CD14-positive monocyte (primary cell): ENCODE measurements around the gene MRPL27. TPM values are rescaled to one million over a fixed set of nuclear protein-coding genes. Genes with fewer than 3 reads are reported as not detected.
A peak's percentile ranks its signal among the peaks of the same experiment; 100 is the strongest.

ENCODE experiments used
- DNase-seq, 3 donors: peaks; one replicate each; pipeline ENCODE4 v3.0.0-alpha.2; 2011 to 2022
- H2AFZ ChIP-seq: 2 replicates; pipeline ENCODE4 v1.6.0; 2012; ENCODE audit warnings: mild to moderate bottlenecking, low read depth, low read length, inconsistent platforms; ENCODE audit not compliant: insufficient read depth, poor library complexity, severe bottlenecking
- H3K27ac ChIP-seq, 2 donors: 1 replicate in 1 of 2; 2 replicates in 1 of 2; pipeline ENCODE4 v1.5.1; 2012 to 2013; ENCODE audit warnings: low read length in 2 of 2, control low read depth in 1 of 2, inconsistent platforms in 1 of 2, low read depth in 1 of 2, mild to moderate bottlenecking in 1 of 2
- H3K27me3 ChIP-seq, 2 donors: one replicate each; pipeline versions ENCODE4 v1.6.0 to v1.6.1; 2011 to 2013; ENCODE audit warnings: low read length in 2 of 2; ENCODE audit not compliant: control insufficient read depth in 2 of 2, insufficient read depth in 2 of 2
- H3K36me3 ChIP-seq, 2 donors: replicated peaks in 1 of 2; 1 replicate in 1 of 2; 2 replicates in 1 of 2; pipeline versions ENCODE4 v1.5.1 to v1.6.1; 2012 to 2013; ENCODE audit warnings: low read length in 2 of 2, control low read depth in 1 of 2, inconsistent platforms in 1 of 2, mild to moderate bottlenecking in 1 of 2; ENCODE audit not compliant: insufficient read depth in 2 of 2, control insufficient read depth in 1 of 2
- H3K4me1 ChIP-seq, 2 donors: 1 replicate in 1 of 2; 2 replicates in 1 of 2; pipeline versions ENCODE4 v1.5.1 to v1.6.1; 2012 to 2013; ENCODE audit warnings: low read length in 2 of 2, control low read depth in 1 of 2, inconsistent platforms in 1 of 2, mild to moderate bottlenecking in 1 of 2, moderate library complexity in 1 of 2; ENCODE audit not compliant: insufficient read depth in 2 of 2, control insufficient read depth in 1 of 2
- H3K4me2 ChIP-seq: replicated peaks from 2 replicates; pipeline ENCODE3; 2012; ENCODE audit warnings: low read length, moderate library complexity, mild to moderate bottlenecking; ENCODE audit not compliant: poor library complexity, severe bottlenecking; ENCODE audit errors: extremely low read depth
- H3K4me3 ChIP-seq, 3 experiments: fragments of 200-600 bp in 1 of 3; sonication (generic) in 1 of 3; replicated peaks in 1 of 3; 1 replicate in 2 of 3; 2 replicates in 1 of 3; pipeline ENCODE4 v1.5.1; 2011 to 2013; ENCODE audit warnings: low read length in 3 of 3, mild to moderate bottlenecking in 3 of 3, control low read depth in 2 of 3, low read depth in 2 of 3, inconsistent platforms in 1 of 3, moderate library complexity in 1 of 3
- H3K79me2 ChIP-seq: 2 replicates; pipeline ENCODE4 v1.6.0; 2012; ENCODE audit warnings: mild to moderate bottlenecking, control low read depth, inconsistent platforms, low read length, moderate library complexity; ENCODE audit not compliant: insufficient read depth
- H3K9ac ChIP-seq: 2 replicates; pipeline ENCODE4 v1.6.0; 2017; ENCODE audit warnings: low read length, mild to moderate bottlenecking; ENCODE audit not compliant: insufficient read depth, poor library complexity, severe bottlenecking
- H3K9me3 ChIP-seq, 2 donors: replicated peaks in 1 of 2; 1 replicate in 1 of 2; 2 replicates in 1 of 2; pipeline versions ENCODE4 v1.5.1 to v1.6.1; 2012 to 2013; ENCODE audit warnings: low read length in 2 of 2, control low read depth in 1 of 2; ENCODE audit not compliant: control insufficient read depth in 1 of 2, insufficient read depth in 1 of 2
- H4K20me1 ChIP-seq: 2 replicates; pipeline ENCODE4 v1.6.0; 2012; ENCODE audit warnings: mild to moderate bottlenecking, low read length, control low read depth, moderate library complexity; ENCODE audit not compliant: insufficient read depth
- H3K27ac Mint-ChIP-seq, 7 donors: one replicate each; pipeline ENCODE4 v1.8.0; 2020; ENCODE audit warnings: mild to moderate bottlenecking in 7 of 7, mixed read lengths in 7 of 7, moderate library complexity in 6 of 7, inconsistent platforms in 2 of 7
- H3K27me3 Mint-ChIP-seq, 3 donors: one replicate each; pipeline ENCODE4 v1.8.0; 2021 to 2022; ENCODE audit warnings: low read depth in 3 of 3, mild to moderate bottlenecking in 3 of 3, mixed read lengths in 3 of 3, moderate library complexity in 3 of 3, inconsistent platforms in 1 of 3
- H3K36me3 Mint-ChIP-seq, 2 donors: one replicate each; pipeline ENCODE4 v1.8.0; 2020; ENCODE audit warnings: mixed read lengths in 2 of 2, inconsistent platforms in 1 of 2, mild to moderate bottlenecking in 1 of 2
- H3K4me1 Mint-ChIP-seq: one replicate; pipeline ENCODE4 v1.8.0; 2020; ENCODE audit warnings: mild to moderate bottlenecking, mixed read lengths
- H3K4me3 Mint-ChIP-seq, 2 donors: one replicate each; pipeline ENCODE4 v1.8.0; 2020; ENCODE audit warnings: mild to moderate bottlenecking in 2 of 2, mixed read lengths in 2 of 2, moderate library complexity in 1 of 2
- H3K9me3 Mint-ChIP-seq, 7 donors: one replicate each; pipeline ENCODE4 v1.8.0; 2020 to 2022; ENCODE audit warnings: mixed read lengths in 7 of 7, mild to moderate bottlenecking in 6 of 7, moderate library complexity in 6 of 7, inconsistent platforms in 2 of 7
- CTCF ChIP-seq: fragments of 200-600 bp; IDR thresholded peaks from one replicate; pipeline ENCODE4 v1.8.0; 2022; ENCODE audit warnings: antibody characterized with exemption, mild to moderate bottlenecking
- WGBS: methylation state at CpG from one replicate; pipeline ENCODE4 v1.1.5; 2013; ENCODE audit warnings: missing lambda C conversion rate; ENCODE audit not compliant: insufficient coverage; 5-methylcytosine and 5-hydroxymethylcytosine counted together
- intact Hi-C, 2 donors: fragments of 100-400 bp; cut with micrococcal nuclease; formaldehyde crosslinking; loops; one replicate each; pipeline versions ENCODE4 v1.15.0 to v1.15.1; 2023
- polyA plus RNA-seq, 3 donors: library from polyadenylated mRNA; depleted of rRNA in 1 of 3; unstranded in 2 of 3; stranded (reverse) in 1 of 3; fragments of 300-500 nt in 2 of 3; fragments of >200 nt in 1 of 3; fragmentation: Illumina TruSeq in 2 of 3; gene quantifications; 1 replicate in 2 of 3; 2 replicates in 1 of 3; pipeline ENCODE4 v1.2.3, GENCODE V29; 2012 to 2021

The MRPL27 gene
- polyA plus RNA-seq, 3 donors, result 33.2 to 82.3 (median 75.3) TPM

DNA sequence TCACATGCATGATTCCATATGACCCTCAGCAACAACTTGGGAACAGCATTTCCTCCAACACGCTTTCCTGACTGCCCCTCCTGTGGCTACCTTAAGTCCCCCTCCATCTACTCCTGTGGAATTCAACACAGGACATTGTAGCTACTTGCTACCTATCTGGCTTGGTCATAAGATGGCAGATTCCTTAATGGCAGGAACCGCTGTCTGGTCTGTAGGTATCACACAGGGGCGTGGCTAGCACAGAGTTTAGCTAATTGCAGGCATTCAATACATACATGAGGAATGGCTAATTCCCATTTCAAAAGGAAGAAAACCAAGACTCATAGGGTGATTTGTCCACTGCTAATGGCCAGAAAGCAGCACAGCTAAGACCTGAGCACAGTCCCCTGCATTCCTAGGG is 15.7 kb upstream of the MRPL27 start:
- peaks cover 97 to 100% of the 10 kb centered on the region in 2 donors for H3K36me3 Mint-ChIP-seq
- H3K36me3 ChIP-seq, result peaks cover 99 to 100% of the 10 kb centered on the region in 2 donors
- no peaks in the 10 kb centered on the region for H3K27me3 ChIP-seq
- H3K27me3 Mint-ChIP-seq, result peaks cover 0 to 2% (median 0%) of the 10 kb centered on the region in 3 donors
- H3K79me2 ChIP-seq, result peaks cover 26% of the 10 kb centered on the region
- H3K27ac ChIP-seq, result no peak overlapping the region
- peaks cover 46% of the 10 kb centered on the region for H4K20me1 ChIP-seq
- no peak overlapping the region for H3K9ac ChIP-seq
- H3K4me1 ChIP-seq, result no peaks in the 10 kb centered on the region
- no peaks in the 10 kb centered on the region for H3K9me3 ChIP-seq
- no peak for TF ChIP-seq CTCF
- peak overlapping the region in 1 of 7 donors; percentile 70 for H3K27ac Mint-ChIP-seq
- H3K4me3 Mint-ChIP-seq, result no peak overlapping the region
- no peak for DNase-seq
- H3K4me3 ChIP-seq, result no peak overlapping the region
- no peak overlapping the region for H3K4me2 ChIP-seq
- H2AFZ ChIP-seq, result no peak overlapping the region
- WGBS, result 100% methylated on average over 2 of the region's 3 CpGs
- H3K9me3 Mint-ChIP-seq, result no peaks in the 10 kb centered on the region
- H3K4me1 Mint-ChIP-seq, result peaks cover 6% of the 10 kb centered on the region
- intact Hi-C loops, result no loop called here

- H4K20me1 ChIP-seq, result peaks cover 38% of the 10 kb centered on the region
- Mint-ChIP-seq H3K4me3 (no peak overlapping the region), H3K27me3 (peaks cover 0 to 2% (median 0%) of the 10 kb centered on the region in 3 donors), H3K36me3 (peaks cover 95 to 100% of the 10 kb centered on the region in 2 donors), H3K4me1 (peaks cover under 1% of the 10 kb centered on the region), H3K27ac (peak overlapping the region in 1 of 7 donors; percentile 12), H3K9me3 (no peaks in the 10 kb centered on the region)
- H3K79me2 ChIP-seq, result peaks cover 17% of the 10 kb centered on the region
- DNase-seq, result no peak
- WGBS, result 89% methylated on average over 2 of the region's 3 CpGs
- no peak overlapping the region for H3K9ac ChIP-seq
- no peaks in the 10 kb centered on the region for H3K4me1 ChIP-seq
- intact Hi-C loops, result no loop called here
- H3K27me3 ChIP-seq, result no peaks in the 10 kb centered on the region
- H3K36me3 ChIP-seq, result peaks cover 99 to 100% of the 10 kb centered on the region in 2 donors
- H2AFZ ChIP-seq, result no peak overlapping the region
- no peak overlapping the region for H3K4me3 ChIP-seq
- no peak for TF ChIP-seq CTCF
- H3K9me3 ChIP-seq, result no peaks in the 10 kb centered on the region
- no peak overlapping the region for H3K27ac ChIP-seq
- no peak overlapping the region for H3K4me2 ChIP-seq
These were observed 13.5 kb upstream of the MRPL27 start for GRCh38 chr17:50386510-50386909.
